GM12875 (cell line): ENCODE results near the gene C22orf23.

Experiments
- H3K4me3 ChIP-seq: one replicate; pipeline ENCODE4 v1.5.1; 2011; ENCODE audit warnings: low read depth, low read length, control low read depth
- CTCF ChIP-seq: IDR thresholded peaks from 2 replicates; pipeline ENCODE4 v1.5.1; 2011; ENCODE audit warnings: low read depth, mild to moderate bottlenecking, control low read depth, inconsistent platforms, low read length, moderate library complexity, borderline replicate concordance; ENCODE audit not compliant: insufficient read depth

The C22orf23 gene

GRCh38 chr22:37926771-37927636 lies 26.4 kb downstream of the C22orf23 start:
- TF ChIP-seq CTCF: no peak
- no peak overlapping the region for H3K4me3 ChIP-seq

GRCh38 chr22:37926358-37926757 lies 27.0 kb downstream of the C22orf23 start:
- no peak for TF ChIP-seq CTCF

GRCh38 chr22:37925767-37926166 lies 27.6 kb downstream of the C22orf23 start:
- TF ChIP-seq CTCF: no peak
- no peak overlapping the region for H3K4me3 ChIP-seq

More at GRCh38 chr22:37926358-37926757, 27.0 kb downstream of the C22orf23 start:
- no peak overlapping the region for H3K4me3 ChIP-seq

GRCh38 chr22:37925330-37925729 lies 28.1 kb downstream of the C22orf23 start:
- H3K4me3 ChIP-seq: no peak overlapping the region
- no peak for TF ChIP-seq CTCF

- TF ChIP-seq CTCF: no peak
- no peak overlapping the region for H3K4me3 ChIP-seq
These were observed 28.9 kb downstream of the C22orf23 start for GRCh38 chr22:37924386-37925065.

GRCh38 chr22:37923927-37924326 lies 29.5 kb downstream of the C22orf23 start:
- no peak for TF ChIP-seq CTCF
- H3K4me3 ChIP-seq: no peak overlapping the region
